Kidney epithelial cell (primary cell): ENCODE results near the gene PSTPIP1. TPM values are rescaled to one million over a fixed set of nuclear protein-coding genes. Genes with fewer than 3 reads are reported as not detected.
"Not testable (repeated sequence)": the region's sequence is repeated elsewhere in the genome, so short reads cannot be mapped to it uniquely, and the experiment has no call there.

Experiments
- DNase-seq: peaks from one replicate; pipeline ENCODE4 v3.0.0-alpha.2; 2010; ENCODE audit warnings: low read depth
- H3K27me3 ChIP-seq: 2 replicates; pipeline ENCODE4 v1.6.0; 2011; ENCODE audit warnings: low read length; ENCODE audit not compliant: control insufficient read depth, insufficient read depth
- H3K36me3 ChIP-seq: 2 replicates; pipeline ENCODE4 v1.5.1; 2011; ENCODE audit warnings: low read length; ENCODE audit not compliant: control insufficient read depth, insufficient read depth
- H3K4me3 ChIP-seq: 2 replicates; pipeline ENCODE4 v1.5.1; 2011; ENCODE audit warnings: low read depth, mild to moderate bottlenecking, control low read depth, low read length
- CTCF ChIP-seq: IDR thresholded peaks from 2 replicates; pipeline ENCODE4 v1.5.1; 2011; ENCODE audit warnings: mild to moderate bottlenecking, moderate library complexity, low read length, control low read depth, inconsistent platforms; ENCODE audit not compliant: insufficient read depth, poor library complexity, severe bottlenecking
- total RNA-seq: library from RNA; depleted of rRNA; stranded (reverse); fragments of >200 nt; gene quantifications from 2 replicates; pipeline ENCODE4 v1.2.3, GENCODE V29; 2015

PSTPIP1 gene
- total RNA-seq, 1 donor from 2014 or later, result not detected

- no peak for DNase-seq
- H3K36me3 ChIP-seq, result no peaks in the 10 kb centered on the region
- H3K4me3 ChIP-seq, result no peak overlapping the region
- no peaks in the 10 kb centered on the region for H3K27me3 ChIP-seq
- no peak for TF ChIP-seq CTCF
Measured at GRCh38 chr15:76954744-76955143, 40.2 kb upstream of the PSTPIP1 start.

GRCh38 chr15:76961268-76962011 lies 33.5 kb upstream of the PSTPIP1 start:
- Histone ChIP-seq H3K4me3 (no peak overlapping the region), H3K27me3 (no peaks in the 10 kb centered on the region), H3K36me3 (no peaks in the 10 kb centered on the region)
- TF ChIP-seq CTCF, result no peak
- DNase-seq, result no peak

GRCh38 chr15:76962337-76963013 lies 32.5 kb upstream of the PSTPIP1 start:
- Histone ChIP-seq H3K36me3 (no peaks in the 10 kb centered on the region), H3K27me3 (no peaks in the 10 kb centered on the region), H3K4me3 (no peak overlapping the region)
- DNase-seq, result no peak
- no peak for TF ChIP-seq CTCF

- Histone ChIP-seq H3K36me3 (no peaks in the 10 kb centered on the region), H3K27me3 (no peaks in the 10 kb centered on the region), H3K4me3 (no peak overlapping the region)
- no peak for DNase-seq
- TF ChIP-seq CTCF, result no peak
Measured at GRCh38 chr15:76963596-76963995, 31.3 kb upstream of the PSTPIP1 start.

GRCh38 chr15:76964157-76964556 lies 30.8 kb upstream of the PSTPIP1 start:
- H3K27me3 ChIP-seq, result no peaks in the 10 kb centered on the region
- no peak overlapping the region for H3K4me3 ChIP-seq
- H3K36me3 ChIP-seq, result no peaks in the 10 kb centered on the region
- no peak for TF ChIP-seq CTCF
- peak; percentile 14 for DNase-seq

GRCh38 chr15:76966051-76966450 lies 28.9 kb upstream of the PSTPIP1 start:
- not testable (repeated sequence) for H3K4me3 ChIP-seq, DNase-seq

More at GRCh38 chr15:76966051-76966450, 28.9 kb upstream of the PSTPIP1 start:
- H3K27me3 ChIP-seq, H3K36me3 ChIP-seq: not testable (repeated sequence)
